Kidney epithelial cell (primary cell): ENCODE measurements around the gene CCDC93. TPM values are rescaled to one million over a fixed set of nuclear protein-coding genes. Genes with fewer than 3 reads are reported as not detected.

ENCODE experiments used
- DNase-seq: peaks from one replicate; pipeline ENCODE4 v3.0.0-alpha.2; 2010; ENCODE audit warnings: low read depth
- H3K27me3 ChIP-seq: 2 replicates; pipeline ENCODE4 v1.6.0; 2011; ENCODE audit warnings: low read length; ENCODE audit not compliant: control insufficient read depth, insufficient read depth
- H3K36me3 ChIP-seq: 2 replicates; pipeline ENCODE4 v1.5.1; 2011; ENCODE audit warnings: low read length; ENCODE audit not compliant: control insufficient read depth, insufficient read depth
- H3K4me3 ChIP-seq: 2 replicates; pipeline ENCODE4 v1.5.1; 2011; ENCODE audit warnings: low read depth, mild to moderate bottlenecking, control low read depth, low read length
- total RNA-seq: library from RNA; depleted of rRNA; stranded (reverse); fragments of >200 nt; gene quantifications from 2 replicates; pipeline ENCODE4 v1.2.3, GENCODE V29; 2015
- TF ChIP-seq, protein P1 (sequence below): IDR thresholded peaks from 2 replicates; pipeline ENCODE4 v1.5.1; 2011; ENCODE audit warnings: mild to moderate bottlenecking, moderate library complexity, low read length, control low read depth, inconsistent platforms; ENCODE audit not compliant: insufficient read depth, poor library complexity, severe bottlenecking

Gene CCDC93
- total RNA-seq, 1 donor from 2014 or later: 33.6 TPM

DNA sequence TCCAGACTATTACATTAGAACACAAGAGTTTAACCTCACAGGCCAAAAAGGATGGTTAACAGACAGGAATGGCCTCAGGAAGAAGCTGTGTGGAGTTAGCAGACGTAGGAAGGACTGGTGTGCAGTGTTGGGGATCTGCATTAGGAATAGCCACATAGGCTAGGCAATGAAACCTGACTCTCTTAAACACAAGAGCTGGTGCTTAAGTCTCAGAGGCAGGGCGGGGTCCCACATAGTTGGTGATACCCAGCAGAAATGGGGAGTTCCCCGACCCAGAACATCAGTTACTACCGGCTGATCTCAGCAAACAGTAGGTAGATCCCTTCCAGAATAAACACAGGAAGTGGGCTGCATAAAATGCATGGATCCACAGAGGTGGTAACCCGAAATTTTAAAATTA, 64.1 kb downstream of the CCDC93 start:
- H3K36me3 ChIP-seq: peaks cover 3% of the 10 kb centered on the region
- DNase-seq: no peak

DNA sequence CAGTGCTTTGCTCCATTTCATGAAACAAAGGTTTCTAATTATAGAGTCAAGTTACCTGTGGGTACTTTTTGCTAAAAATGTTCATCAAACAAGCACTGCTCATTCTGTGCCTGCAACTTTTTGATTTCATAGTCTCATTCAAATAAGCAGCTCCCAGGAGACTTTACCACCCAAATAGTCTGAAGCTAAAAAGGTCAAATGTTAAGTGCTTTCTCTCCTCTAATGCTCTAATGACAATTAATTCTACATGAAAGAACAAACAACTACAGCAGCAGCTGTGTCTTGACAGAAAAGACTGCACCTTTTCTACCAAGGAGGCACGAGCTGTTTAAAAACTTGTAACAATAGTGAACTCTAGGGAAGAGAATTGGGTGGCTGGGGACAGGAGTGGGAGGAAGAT, 65.3 kb downstream of the CCDC93 start:
- peaks cover 3% of the 10 kb centered on the region for H3K36me3 ChIP-seq
- no peak overlapping the region for H3K4me3 ChIP-seq
- no peak for DNase-seq
- no peaks in the 10 kb centered on the region for H3K27me3 ChIP-seq
- TF ChIP-seq, protein P1, sequence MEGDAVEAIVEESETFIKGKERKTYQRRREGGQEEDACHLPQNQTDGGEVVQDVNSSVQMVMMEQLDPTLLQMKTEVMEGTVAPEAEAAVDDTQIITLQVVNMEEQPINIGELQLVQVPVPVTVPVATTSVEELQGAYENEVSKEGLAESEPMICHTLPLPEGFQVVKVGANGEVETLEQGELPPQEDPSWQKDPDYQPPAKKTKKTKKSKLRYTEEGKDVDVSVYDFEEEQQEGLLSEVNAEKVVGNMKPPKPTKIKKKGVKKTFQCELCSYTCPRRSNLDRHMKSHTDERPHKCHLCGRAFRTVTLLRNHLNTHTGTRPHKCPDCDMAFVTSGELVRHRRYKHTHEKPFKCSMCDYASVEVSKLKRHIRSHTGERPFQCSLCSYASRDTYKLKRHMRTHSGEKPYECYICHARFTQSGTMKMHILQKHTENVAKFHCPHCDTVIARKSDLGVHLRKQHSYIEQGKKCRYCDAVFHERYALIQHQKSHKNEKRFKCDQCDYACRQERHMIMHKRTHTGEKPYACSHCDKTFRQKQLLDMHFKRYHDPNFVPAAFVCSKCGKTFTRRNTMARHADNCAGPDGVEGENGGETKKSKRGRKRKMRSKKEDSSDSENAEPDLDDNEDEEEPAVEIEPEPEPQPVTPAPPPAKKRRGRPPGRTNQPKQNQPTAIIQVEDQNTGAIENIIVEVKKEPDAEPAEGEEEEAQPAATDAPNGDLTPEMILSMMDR: no peak

More for the DNA sequence above, 64.1 kb downstream of the CCDC93 start:
- Histone ChIP-seq H3K27me3 (no peaks in the 10 kb centered on the region), H3K4me3 (no peak overlapping the region)
- TF ChIP-seq, protein P1: no peak

DNA sequence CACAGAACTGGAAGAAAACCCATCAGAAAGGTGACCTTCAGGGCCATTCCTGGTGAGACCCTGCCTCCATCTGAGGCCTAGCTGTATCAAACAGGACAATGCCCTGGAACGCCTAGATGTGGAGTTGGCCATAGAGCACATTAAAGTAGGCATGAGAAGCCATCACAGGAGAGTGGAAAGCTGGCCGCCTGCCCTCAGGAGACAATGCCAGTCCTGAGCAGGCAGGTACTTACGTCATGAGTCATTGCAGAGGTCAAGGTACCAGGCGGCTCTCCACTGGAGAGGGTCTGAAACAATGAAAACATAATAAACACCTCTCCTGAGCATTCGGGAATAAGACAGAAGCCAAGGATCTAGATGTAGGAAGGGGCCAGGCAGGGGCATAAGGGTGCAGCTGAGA, 68.6 kb downstream of the CCDC93 start:
- TF ChIP-seq, protein P1: no peak
- Histone ChIP-seq H3K27me3 (no peaks in the 10 kb centered on the region), H3K36me3 (peaks cover 2% of the 10 kb centered on the region), H3K4me3 (no peak overlapping the region)
- no peak for DNase-seq

DNA sequence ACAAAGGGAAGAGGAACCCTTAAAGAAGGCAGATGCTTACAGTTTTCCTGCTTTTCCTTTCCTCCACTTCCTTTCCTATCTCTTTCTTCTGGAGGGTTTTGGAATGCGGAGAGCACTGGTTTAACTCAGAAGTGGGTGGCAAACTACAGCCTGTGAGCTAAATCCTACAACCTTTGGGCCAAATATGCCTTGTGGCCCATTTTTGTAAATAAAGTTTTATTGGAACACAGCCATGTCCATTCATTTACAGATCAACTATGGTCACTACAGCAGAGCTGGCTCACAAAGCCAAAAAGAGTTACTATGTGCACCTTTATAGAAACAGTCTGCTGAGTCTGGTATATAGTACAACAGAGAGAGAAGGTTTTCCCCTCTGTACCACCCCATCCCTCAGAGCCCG, 69.1 kb downstream of the CCDC93 start:
- H3K4me3 ChIP-seq: no peak overlapping the region
- TF ChIP-seq, protein P1: no peak
- no peaks in the 10 kb centered on the region for H3K27me3 ChIP-seq
- DNase-seq: no peak
- H3K36me3 ChIP-seq: peaks cover 3% of the 10 kb centered on the region

DNA sequence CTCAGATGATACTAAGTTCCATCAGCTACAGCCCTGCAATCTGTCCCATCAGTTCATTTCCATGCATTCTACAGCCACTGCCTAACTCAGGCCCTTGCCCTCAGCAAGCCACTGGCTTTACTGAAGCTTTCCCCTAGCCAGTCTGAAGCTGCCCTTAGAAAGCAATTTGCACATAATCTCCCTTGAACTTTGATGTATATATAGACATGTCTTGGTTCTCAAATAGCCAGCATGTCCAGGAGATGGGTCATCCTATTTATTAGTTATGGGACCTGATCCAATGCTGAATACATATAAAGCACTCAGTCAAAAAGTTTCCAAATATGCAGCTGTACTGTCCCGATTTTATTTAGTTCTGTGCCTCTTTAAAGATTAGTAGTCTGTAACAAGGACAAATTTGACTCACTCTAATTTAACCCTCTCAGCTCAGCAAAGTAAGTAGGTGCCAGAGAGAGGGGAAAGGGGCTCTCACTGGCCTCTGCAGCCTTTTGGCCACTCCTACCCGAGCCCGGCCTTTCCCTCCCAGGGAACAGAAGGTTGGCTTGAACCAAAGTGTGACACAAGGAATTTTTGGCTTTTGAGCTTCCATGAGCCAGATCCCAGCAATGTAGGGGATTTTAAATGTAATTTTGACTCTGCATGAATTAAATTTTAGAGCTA, 70.7 kb downstream of the CCDC93 start:
- H3K27me3 ChIP-seq: no peaks in the 10 kb centered on the region
- DNase-seq: no peak
- TF ChIP-seq, protein P1: no peak
- H3K36me3 ChIP-seq: peaks cover 2% of the 10 kb centered on the region
- H3K4me3 ChIP-seq: no peak overlapping the region

DNA sequence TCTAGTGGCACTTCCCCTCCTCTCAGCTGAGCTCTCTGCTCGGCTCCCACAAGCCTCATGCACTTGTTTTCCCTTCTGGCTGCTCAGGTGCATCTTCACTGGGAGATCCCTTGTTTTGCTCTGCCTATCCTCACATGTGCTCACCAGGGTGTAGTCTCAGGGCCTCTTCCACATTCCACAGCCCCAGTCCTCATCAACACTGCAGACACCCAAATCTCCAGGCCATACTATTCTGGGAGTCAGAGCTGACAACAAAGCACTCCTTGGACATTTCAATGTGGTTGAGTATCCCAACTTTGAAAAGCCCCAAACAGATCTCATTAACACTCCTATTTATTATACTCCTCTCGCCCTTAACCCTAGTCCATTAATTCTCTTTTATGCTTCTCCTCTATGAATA, 71.3 kb downstream of the CCDC93 start:
- Histone ChIP-seq H3K36me3 (peaks cover 2% of the 10 kb centered on the region), H3K4me3 (no peak overlapping the region), H3K27me3 (no peaks in the 10 kb centered on the region)
- no peak for DNase-seq
- TF ChIP-seq, protein P1: no peak
